Mucosa of rectum (tissue), 2 donors: ENCODE measurements around the gene ANO6.
"Not testable (repeated sequence)": the region's sequence is repeated elsewhere in the genome, so short reads cannot be mapped to it uniquely, and the experiment has no call there.

Source experiments
- H3K27ac ChIP-seq, 2 donors: one replicate each; pipeline ENCODE4 v1.7.0; 2013; ENCODE audit warnings: inconsistent platforms in 2 of 2, low read depth in 2 of 2, low read length in 2 of 2
- H3K27me3 ChIP-seq, 2 donors: one replicate each; pipeline ENCODE4 v1.7.0; 2013; ENCODE audit warnings: low read length in 2 of 2; ENCODE audit not compliant: control insufficient read depth in 2 of 2, insufficient read depth in 2 of 2
- H3K36me3 ChIP-seq, 2 donors: one replicate each; pipeline ENCODE4 v1.7.0; 2013; ENCODE audit warnings: low read length in 2 of 2; ENCODE audit not compliant: control insufficient read depth in 2 of 2, insufficient read depth in 2 of 2
- H3K4me1 ChIP-seq, 2 donors: one replicate each; pipeline ENCODE4 v1.7.0; 2013; ENCODE audit warnings: low read length in 2 of 2, mild to moderate bottlenecking in 1 of 2; ENCODE audit not compliant: control insufficient read depth in 2 of 2, insufficient read depth in 2 of 2
- H3K4me3 ChIP-seq, 2 donors: one replicate each; pipeline ENCODE4 v1.7.0; 2013; ENCODE audit warnings: low read length in 2 of 2
- H3K9ac ChIP-seq, 2 donors: one replicate each; pipeline ENCODE4 v1.7.0; 2013; ENCODE audit warnings: low read length in 2 of 2, low read depth in 1 of 2, mild to moderate bottlenecking in 1 of 2
- H3K9me3 ChIP-seq, 2 donors: one replicate each; pipeline ENCODE4 v1.7.0; 2013; ENCODE audit warnings: low read length in 2 of 2; ENCODE audit not compliant: control insufficient read depth in 2 of 2
- donor health status: healthy.
- donor health status: Normal muscosa, but diverticular disease.

The ANO6 gene

GRCh38 chr12:45215419-45216229 is at the start of gene ANO6:
Gene ANO6, plus strand, starts transcription at chr12:45216095. Its CDS starts 227 bp downstream, at chr12:45216322.
- Histone ChIP-seq H3K4me1 (peaks cover 0 to 7% of the 10 kb centered on the region in 2 donors), H3K9ac (peak within 1 kb of the TSS; percentile 77 to 81), H3K4me3 (peak within 1 kb of the TSS; percentile 83 to 96), H3K27ac (peak within 1 kb of the TSS; percentile 86 to 88), H3K9me3 (no peaks in the 10 kb centered on the region), H3K36me3 (no peaks in the 10 kb centered on the region), H3K27me3 (no peaks in the 10 kb centered on the region)

GRCh38 chr12:45168976-45169375 is 46.9 kb upstream of the ANO6 start:
- Histone ChIP-seq H3K4me3 (no peak overlapping the region), H3K27ac (no peak overlapping the region), H3K4me1 (no peaks in the 10 kb centered on the region), H3K36me3 (no peaks in the 10 kb centered on the region), H3K9me3 (no peaks in the 10 kb centered on the region), H3K27me3 (no peaks in the 10 kb centered on the region), H3K9ac (no peak overlapping the region)

- H3K9ac ChIP-seq = no peak overlapping the region
- no peaks in the 10 kb centered on the region for H3K4me1 ChIP-seq
- H3K36me3 ChIP-seq = no peaks in the 10 kb centered on the region
- no peak overlapping the region for H3K27ac ChIP-seq
- no peaks in the 10 kb centered on the region for H3K27me3 ChIP-seq
- H3K4me3 ChIP-seq = no peak overlapping the region
- H3K9me3 ChIP-seq = no peaks in the 10 kb centered on the region
Observed at GRCh38 chr12:45170456-45171042, 45.3 kb upstream of the ANO6 start.

- not testable (repeated sequence) for H3K4me3 ChIP-seq, H3K36me3 ChIP-seq, H3K27me3 ChIP-seq, H3K9ac ChIP-seq, H3K9me3 ChIP-seq, H3K4me1 ChIP-seq, H3K27ac ChIP-seq
Observed at GRCh38 chr12:45173293-45173692, 42.6 kb upstream of the ANO6 start.

GRCh38 chr12:45174595-45174994 is 41.3 kb upstream of the ANO6 start:
- H3K9me3 ChIP-seq = peaks cover 6 to 8% of the 10 kb centered on the region in 2 donors
- H3K4me3 ChIP-seq = no peak overlapping the region
- H3K9ac ChIP-seq = no peak overlapping the region
- no peaks in the 10 kb centered on the region for H3K4me1 ChIP-seq
- no peaks in the 10 kb centered on the region for H3K36me3 ChIP-seq
- H3K27me3 ChIP-seq = no peaks in the 10 kb centered on the region
- no peak overlapping the region for H3K27ac ChIP-seq

- no peaks in the 10 kb centered on the region for H3K4me1 ChIP-seq
- peaks cover 6 to 8% of the 10 kb centered on the region in 2 donors for H3K9me3 ChIP-seq
Observed at GRCh38 chr12:45178771-45179170, 37.1 kb upstream of the ANO6 start.

GRCh38 chr12:45182511-45182910 is 33.4 kb upstream of the ANO6 start:
- H3K36me3 ChIP-seq = no peaks in the 10 kb centered on the region
- H3K4me3 ChIP-seq = no peak overlapping the region
- no peak overlapping the region for H3K9ac ChIP-seq
- no peaks in the 10 kb centered on the region for H3K27me3 ChIP-seq
- no peak overlapping the region for H3K27ac ChIP-seq
- H3K9me3 ChIP-seq = peaks cover 6 to 8% of the 10 kb centered on the region in 2 donors
- no peaks in the 10 kb centered on the region for H3K4me1 ChIP-seq

More at GRCh38 chr12:45178771-45179170, 37.1 kb upstream of the ANO6 start:
- Histone ChIP-seq H3K27ac (no peak overlapping the region), H3K9ac (no peak overlapping the region), H3K27me3 (no peaks in the 10 kb centered on the region), H3K4me3 (no peak overlapping the region), H3K36me3 (no peaks in the 10 kb centered on the region)

- no peak overlapping the region for H3K27ac ChIP-seq
Observed at GRCh38 chr12:45183246-45183645, 32.6 kb upstream of the ANO6 start.

GRCh38 chr12:45184147-45184963 is 31.5 kb upstream of the ANO6 start:
- no peaks in the 10 kb centered on the region for H3K36me3 ChIP-seq

More at GRCh38 chr12:45183246-45183645, 32.6 kb upstream of the ANO6 start:
- Histone ChIP-seq H3K4me3 (no peak overlapping the region), H3K27me3 (no peaks in the 10 kb centered on the region), H3K9me3 (peaks cover 5 to 7% of the 10 kb centered on the region in 2 donors), H3K4me1 (no peaks in the 10 kb centered on the region), H3K36me3 (no peaks in the 10 kb centered on the region), H3K9ac (no peak overlapping the region)

GRCh38 chr12:45186762-45187161 is 29.1 kb upstream of the ANO6 start:
- H3K36me3 ChIP-seq = no peaks in the 10 kb centered on the region
- no peaks in the 10 kb centered on the region for H3K27me3 ChIP-seq
- no peak overlapping the region for H3K4me3 ChIP-seq
- no peak overlapping the region for H3K9ac ChIP-seq
- no peak overlapping the region for H3K27ac ChIP-seq
- no peaks in the 10 kb centered on the region for H3K9me3 ChIP-seq
- no peaks in the 10 kb centered on the region for H3K4me1 ChIP-seq

More at GRCh38 chr12:45184147-45184963, 31.5 kb upstream of the ANO6 start:
- H3K9me3 ChIP-seq = no peaks in the 10 kb centered on the region
- no peak overlapping the region for H3K9ac ChIP-seq
- no peak overlapping the region for H3K4me3 ChIP-seq
- no peaks in the 10 kb centered on the region for H3K4me1 ChIP-seq
- no peak overlapping the region for H3K27ac ChIP-seq
- H3K27me3 ChIP-seq = no peaks in the 10 kb centered on the region
